Glutamatergic neuron (in vitro differentiated cells): Measurements from ENCODE around the gene SNRPD3. TPM values are rescaled to one million over a fixed set of nuclear protein-coding genes. Genes with fewer than 3 reads are reported as not detected.

Source experiments
- DNase-seq: peaks from one replicate; pipeline ENCODE4 v3.0.0; 2022
- H3K27ac Mint-ChIP-seq: one replicate; pipeline ENCODE4 v1.8.0; 2020; ENCODE audit warnings: mild to moderate bottlenecking, mixed read lengths, inconsistent platforms; ENCODE audit not compliant: unreplicated experiment
- H3K27me3 Mint-ChIP-seq: one replicate; pipeline ENCODE4 v1.8.0; 2020; ENCODE audit warnings: mild to moderate bottlenecking, moderate library complexity, mixed read lengths, inconsistent platforms; ENCODE audit not compliant: unreplicated experiment
- H3K36me3 Mint-ChIP-seq: one replicate; pipeline ENCODE4 v1.8.0; 2020; ENCODE audit warnings: mild to moderate bottlenecking, mixed read lengths, inconsistent platforms; ENCODE audit not compliant: unreplicated experiment
- H3K4me1 Mint-ChIP-seq: one replicate; pipeline ENCODE4 v1.8.0; 2020; ENCODE audit warnings: mild to moderate bottlenecking, low read depth, mixed read lengths, inconsistent platforms; ENCODE audit not compliant: unreplicated experiment
- H3K4me3 Mint-ChIP-seq: one replicate; pipeline ENCODE4 v1.8.0; 2020; ENCODE audit warnings: mild to moderate bottlenecking, mixed read lengths, inconsistent platforms; ENCODE audit not compliant: unreplicated experiment
- H3K9me3 Mint-ChIP-seq: one replicate; pipeline ENCODE4 v1.8.0; 2020; ENCODE audit warnings: mild to moderate bottlenecking, moderate library complexity, mixed read lengths, inconsistent platforms; ENCODE audit not compliant: unreplicated experiment
- total RNA-seq: library from RNA; stranded (reverse); fragmentation: NEBNext Ultra II Directional; extraction: Animal tissue kit (Norgen Biotek cat#: 25700); gene quantifications from one replicate; pipeline ENCODE4 v1.2.1, GENCODE V29; 2021; ENCODE audit not compliant: unreplicated experiment
- TF ChIP-seq, protein P1 (sequence below): fragments of 200-600 bp; sonication (generic); IDR thresholded peaks from one replicate; pipeline ENCODE4 v1.5.0; 2021; ENCODE audit not compliant: partially characterized antibody, unreplicated experiment

Gene SNRPD3
- total RNA-seq, 1 donor from 2014 or later = 86.7 TPM

DNA sequence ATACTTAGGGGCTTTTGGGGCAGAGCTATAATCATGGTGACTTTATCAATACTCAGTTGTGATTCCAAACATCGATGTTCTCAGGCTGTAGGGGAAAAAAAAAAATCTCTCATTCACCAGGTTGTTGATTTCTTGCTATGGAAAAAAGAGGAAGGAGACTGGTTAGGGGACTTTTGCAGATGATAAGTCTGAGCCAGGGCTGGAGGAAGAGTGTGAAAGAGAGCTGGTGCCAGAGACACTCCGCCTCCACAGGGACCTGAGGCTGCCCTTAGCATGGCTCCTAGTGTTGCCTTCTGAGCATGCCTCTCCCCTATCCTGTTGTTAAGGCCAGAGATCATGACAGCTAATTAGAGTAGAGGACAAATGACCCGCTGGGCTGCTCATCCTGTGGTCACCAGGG is 43.8 kb upstream of the SNRPD3 start:
- no peak for DNase-seq
- peaks cover 3% of the 10 kb centered on the region for H3K9me3 Mint-ChIP-seq
- H3K4me3 Mint-ChIP-seq = no peak overlapping the region
- no peaks in the 10 kb centered on the region for H3K36me3 Mint-ChIP-seq
- TF ChIP-seq, protein P1, sequence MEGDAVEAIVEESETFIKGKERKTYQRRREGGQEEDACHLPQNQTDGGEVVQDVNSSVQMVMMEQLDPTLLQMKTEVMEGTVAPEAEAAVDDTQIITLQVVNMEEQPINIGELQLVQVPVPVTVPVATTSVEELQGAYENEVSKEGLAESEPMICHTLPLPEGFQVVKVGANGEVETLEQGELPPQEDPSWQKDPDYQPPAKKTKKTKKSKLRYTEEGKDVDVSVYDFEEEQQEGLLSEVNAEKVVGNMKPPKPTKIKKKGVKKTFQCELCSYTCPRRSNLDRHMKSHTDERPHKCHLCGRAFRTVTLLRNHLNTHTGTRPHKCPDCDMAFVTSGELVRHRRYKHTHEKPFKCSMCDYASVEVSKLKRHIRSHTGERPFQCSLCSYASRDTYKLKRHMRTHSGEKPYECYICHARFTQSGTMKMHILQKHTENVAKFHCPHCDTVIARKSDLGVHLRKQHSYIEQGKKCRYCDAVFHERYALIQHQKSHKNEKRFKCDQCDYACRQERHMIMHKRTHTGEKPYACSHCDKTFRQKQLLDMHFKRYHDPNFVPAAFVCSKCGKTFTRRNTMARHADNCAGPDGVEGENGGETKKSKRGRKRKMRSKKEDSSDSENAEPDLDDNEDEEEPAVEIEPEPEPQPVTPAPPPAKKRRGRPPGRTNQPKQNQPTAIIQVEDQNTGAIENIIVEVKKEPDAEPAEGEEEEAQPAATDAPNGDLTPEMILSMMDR = no peak
- peaks cover 19% of the 10 kb centered on the region for H3K4me1 Mint-ChIP-seq
- no peak overlapping the region for H3K27ac Mint-ChIP-seq
- H3K27me3 Mint-ChIP-seq = no peaks in the 10 kb centered on the region

DNA sequence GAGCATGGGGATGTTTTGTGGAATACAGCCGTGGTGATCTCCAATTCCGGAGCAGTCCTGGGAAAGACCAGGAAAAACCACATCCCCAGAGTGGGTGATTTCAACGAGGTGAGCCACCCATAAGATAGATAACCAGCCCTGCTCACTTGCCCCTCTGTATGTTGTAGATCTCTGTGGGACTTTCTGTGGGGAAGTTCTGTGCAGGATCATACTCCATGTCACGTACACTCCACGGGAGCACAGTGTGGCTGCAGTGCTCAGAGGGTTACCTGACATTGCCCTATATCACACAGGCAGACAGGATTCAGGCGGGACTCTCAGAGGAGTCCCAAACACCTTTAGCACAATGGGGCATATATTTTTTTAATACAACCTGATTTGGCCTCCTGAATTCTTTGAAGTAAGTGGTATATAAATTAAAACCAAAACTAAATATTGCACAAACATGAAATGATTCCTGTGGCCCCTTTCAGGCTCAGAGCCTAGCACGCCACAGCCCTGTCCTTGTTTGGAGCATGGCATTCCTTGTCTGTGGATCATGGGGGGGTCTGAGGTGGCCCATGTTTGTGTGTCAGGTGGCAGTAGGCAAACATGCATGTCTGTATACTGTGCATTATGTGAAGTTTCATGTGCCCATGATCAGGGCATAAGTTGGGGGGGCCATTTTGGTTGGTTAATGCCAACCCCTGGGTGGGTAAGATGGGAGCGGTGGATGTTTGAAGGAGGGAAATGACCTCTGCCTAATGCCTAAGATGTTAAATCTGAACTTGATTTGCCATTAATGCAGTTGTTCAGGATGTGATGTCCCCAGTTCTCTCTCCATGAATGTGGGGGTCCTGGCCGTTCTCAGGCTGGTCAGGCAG is 42.2 kb upstream of the SNRPD3 start:
- no peaks in the 10 kb centered on the region for H3K27me3 Mint-ChIP-seq
- no peak for DNase-seq
- H3K9me3 Mint-ChIP-seq = peaks cover 3% of the 10 kb centered on the region
- no peak overlapping the region for H3K4me3 Mint-ChIP-seq
- TF ChIP-seq, protein P1 = no peak
- H3K4me1 Mint-ChIP-seq = peaks cover 13% of the 10 kb centered on the region
- no peak overlapping the region for H3K27ac Mint-ChIP-seq
- H3K36me3 Mint-ChIP-seq = no peaks in the 10 kb centered on the region

DNA sequence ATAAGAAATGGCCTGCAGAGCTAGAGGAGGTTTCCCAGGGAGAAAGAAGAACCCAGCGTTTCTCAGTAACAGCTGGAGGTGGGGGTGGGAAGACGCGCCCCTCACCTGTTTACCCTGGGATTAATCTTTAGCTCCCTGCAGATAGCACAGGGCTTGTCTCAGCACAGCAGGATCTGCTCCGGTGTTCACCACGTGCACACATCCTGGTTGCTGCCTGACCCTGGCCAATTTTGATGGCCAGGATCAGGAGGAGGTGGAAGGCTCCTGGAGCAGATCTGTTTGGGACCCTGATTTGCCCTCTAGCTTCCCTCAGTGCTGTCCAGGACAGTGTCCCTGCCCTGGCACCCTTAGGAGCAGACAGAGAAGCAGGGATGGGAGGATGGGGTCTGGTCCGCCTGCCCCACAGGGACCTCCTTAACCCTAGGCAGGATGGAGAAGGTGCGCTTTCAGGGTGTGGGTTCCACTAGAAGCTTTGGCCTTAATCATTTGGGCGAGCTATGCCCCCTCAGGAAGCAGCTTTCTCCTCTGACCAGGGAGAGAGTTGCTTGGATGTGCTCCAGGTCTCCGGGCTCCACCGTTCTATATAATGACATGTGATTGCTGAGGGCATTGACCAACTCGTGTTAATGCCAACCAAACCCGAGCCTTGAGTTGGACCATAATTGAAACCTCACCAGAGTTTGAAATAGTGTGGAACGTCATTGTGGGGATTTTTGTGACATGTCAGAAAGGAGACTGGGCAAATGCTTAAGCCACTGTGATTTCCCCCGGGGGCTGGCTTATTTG is 41.4 kb upstream of the SNRPD3 start:
- H3K4me1 Mint-ChIP-seq = peaks cover 13% of the 10 kb centered on the region
- H3K27ac Mint-ChIP-seq = no peak overlapping the region
- TF ChIP-seq, protein P1 = no peak
- H3K4me3 Mint-ChIP-seq = no peak overlapping the region
- peaks cover 3% of the 10 kb centered on the region for H3K9me3 Mint-ChIP-seq
- no peaks in the 10 kb centered on the region for H3K27me3 Mint-ChIP-seq
- no peak for DNase-seq
- H3K36me3 Mint-ChIP-seq = no peaks in the 10 kb centered on the region

DNA sequence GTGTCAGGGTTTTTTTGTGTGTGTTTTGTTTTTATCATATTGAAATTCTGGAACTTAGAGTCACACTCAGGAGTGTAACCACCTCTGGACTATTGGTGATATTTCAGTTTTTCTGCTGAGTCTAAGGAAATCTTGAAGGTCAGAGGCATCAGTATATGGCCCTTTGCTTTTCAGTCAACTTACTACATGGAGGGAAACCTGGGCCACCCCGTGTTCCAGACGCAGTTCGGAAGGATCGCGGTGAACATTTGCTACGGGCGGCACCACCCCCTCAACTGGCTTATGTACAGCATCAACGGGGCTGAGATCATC is 40.8 kb upstream of the SNRPD3 start:
- DNase-seq = no peak
- H3K27ac Mint-ChIP-seq = no peak overlapping the region
- TF ChIP-seq, protein P1 = no peak
- no peaks in the 10 kb centered on the region for H3K36me3 Mint-ChIP-seq
- H3K27me3 Mint-ChIP-seq = no peaks in the 10 kb centered on the region
- H3K4me1 Mint-ChIP-seq = peaks cover 13% of the 10 kb centered on the region
- peaks cover 1% of the 10 kb centered on the region for H3K9me3 Mint-ChIP-seq
- H3K4me3 Mint-ChIP-seq = no peak overlapping the region

DNA sequence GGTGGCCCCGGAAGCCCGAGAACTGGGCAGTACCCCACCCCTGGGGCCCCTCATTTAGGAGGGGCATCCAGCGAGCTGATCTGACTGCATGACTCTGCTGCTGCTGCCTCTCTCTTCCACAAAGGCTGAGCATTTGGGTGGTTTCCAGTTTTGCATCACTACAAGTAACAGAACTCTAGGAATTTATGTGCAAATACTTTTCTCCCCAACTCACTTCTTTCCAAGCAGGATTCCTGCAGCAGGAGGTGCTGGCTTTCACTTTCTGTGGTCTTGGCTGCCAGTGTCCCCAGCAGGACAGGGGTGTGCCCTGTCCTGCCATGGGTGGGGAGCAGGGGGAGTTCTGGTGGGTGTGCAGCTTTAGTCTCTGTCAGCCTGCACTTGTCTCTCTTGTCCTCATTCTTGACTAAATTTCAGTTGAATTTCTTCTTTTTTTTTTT is 39.5 kb upstream of the SNRPD3 start:
- no peak for DNase-seq
- H3K4me1 Mint-ChIP-seq = peaks cover 4% of the 10 kb centered on the region
- H3K27ac Mint-ChIP-seq = no peak overlapping the region
- H3K27me3 Mint-ChIP-seq = no peaks in the 10 kb centered on the region
- TF ChIP-seq, protein P1 = no peak
- no peaks in the 10 kb centered on the region for H3K36me3 Mint-ChIP-seq
- H3K9me3 Mint-ChIP-seq = peaks cover 1% of the 10 kb centered on the region
- H3K4me3 Mint-ChIP-seq = no peak overlapping the region
